Measurements from ENCODE around the gene NRAP. TPM values are rescaled to one million over a fixed set of nuclear protein-coding genes. Genes with fewer than 3 reads are reported as not detected.

NRAP gene
- total and polyA plus RNA-seq, 2 of the 4 experiments (the other 2 are of a cell fraction): not detected

GRCh38 chr10:113589201-113589770 lies 74.6 kb downstream of the NRAP start:
- H4K8ac ChIP-seq (ENCODE audit: low read depth in 2 of 2, low read length in 2 of 2): no peak overlapping the region
- H2BK20ac ChIP-seq (ENCODE audit: low read depth, low read length): no peak overlapping the region
- no peak overlapping the region for H3K4me3 ChIP-seq (ENCODE audit: insufficient read depth, low read depth, low read length)
- dilution Hi-C loops (cut with HindIII; ENCODE audit: low sequenced_read_pairs, unreplicated experiment): no loop called here
- H3K9me3 ChIP-seq (ENCODE audit: control insufficient read depth, insufficient read depth, low read length): no peaks in the 10 kb centered on the region
- H2AFZ ChIP-seq (replicated peaks; ENCODE audit: low read length, poor library complexity): no peak overlapping the region
- H3K79me1 ChIP-seq (ENCODE audit: low read depth in 1 of 2, low read length in 2 of 2): no peaks in the 10 kb centered on the region
- H3K4me2 ChIP-seq (ENCODE audit: low read depth, low read length): no peak overlapping the region
- no peak overlapping the region for H2BK120ac ChIP-seq (ENCODE audit: low read depth, low read length)
- no peak overlapping the region for H3K23ac ChIP-seq (ENCODE audit: low read depth, low read length)
- H3K4me1 ChIP-seq (ENCODE audit: control insufficient read depth, insufficient read depth, low read length): no peaks in the 10 kb centered on the region
- no peak for TF ChIP-seq MAZ (IDR thresholded peaks at IDR 0.05; ENCODE audit: borderline replicate concordance, low read depth, low read length)
- TF ChIP-seq RAD21 (IDR thresholded peaks at IDR 0.05; ENCODE audit: low read length): no peak
- TF ChIP-seq RFX5 (IDR thresholded peaks at IDR 0.05; ENCODE audit: low read depth, low read length): no peak
- no peak for TF ChIP-seq BHLHE40 (IDR thresholded peaks at IDR 0.05; ENCODE audit: low read depth, low read length)
- no peak for TF ChIP-seq ELK1 (IDR thresholded peaks at IDR 0.05; ENCODE audit: borderline replicate concordance, low read depth, low read length)
- no peak for TF ChIP-seq USF2 (IDR thresholded peaks at IDR 0.05; ENCODE audit: low read depth, low read length)
- ChIA-PET POLR2A (ENCODE audit: unreplicated experiment) (no interaction called here), CTCF (no interaction called here)
- no peaks in the 10 kb centered on the region for H3K36me3 ChIP-seq (ENCODE audit: control insufficient read depth, insufficient read depth, low read length)
- intact Hi-C loops (cut with micrococcal nuclease): no loop called here
- in situ Hi-C loops (cut with MboI; ENCODE audit: low sequenced_read_pairs): no loop called here
- H2AK5ac ChIP-seq (ENCODE audit: low read depth, low read length): no peak overlapping the region
- no peak for ATAC-seq (ENCODE audit: low read depth)
- no peak overlapping the region for H3K9ac ChIP-seq (ENCODE audit: low read depth, low read length)
- H3K9me1 ChIP-seq (ENCODE audit: insufficient read depth, low read length): no peaks in the 10 kb centered on the region
- H4K5ac ChIP-seq (ENCODE audit: low read depth, low read length): no peak overlapping the region
- WGBS, 2 experiments (ENCODE audit: extremely low coverage in 2 of 2, insufficient read length in 1 of 2): 35% methylated on average over 8 of the region's 13 CpGs; no CpG with 5 or more reads in 1 of the 2 experiments
- H3K4ac ChIP-seq (ENCODE audit: low read depth, low read length): no peak overlapping the region
- no peak overlapping the region for H2BK15ac ChIP-seq (ENCODE audit: low read depth, low read length)
- BruUV-seq (replicated peaks): no TSS peak
- no peak overlapping the region for H2AK9ac ChIP-seq (replicated peaks; ENCODE audit: low read depth, low read length, poor library complexity)
- DNase-seq: no peak
- H3K56ac ChIP-seq (ENCODE audit: extremely low read depth, insufficient read depth, low read length): no peak overlapping the region
- no peak overlapping the region for H2BK5ac ChIP-seq (ENCODE audit: low read depth, low read length, poor library complexity, severe bottlenecking)
- H4K91ac ChIP-seq (ENCODE audit: insufficient read depth, low read depth, low read length): no peak overlapping the region
- H4K20me1 ChIP-seq (ENCODE audit: insufficient read depth, low read length): no peaks in the 10 kb centered on the region
- H3K27me3 ChIP-seq (ENCODE audit: control insufficient read depth, insufficient read depth, low read length): no peaks in the 10 kb centered on the region
- H3K18ac ChIP-seq (ENCODE audit: low read depth, low read length): no peak overlapping the region
- no peak overlapping the region for H3K14ac ChIP-seq (replicated peaks; ENCODE audit: low read depth, low read length)
- no peak overlapping the region for H3K27ac ChIP-seq (ENCODE audit: insufficient read depth, low read length)
